Thoracic aorta (tissue), 2 donors: ENCODE measurements around the gene PPFIA3. TPM values are rescaled to one million over a fixed set of nuclear protein-coding genes. Genes with fewer than 3 reads are reported as not detected.
"Not testable (repeated sequence)": the region's sequence is repeated elsewhere in the genome, so short reads cannot be mapped to it uniquely, and the experiment has no call there.

Experiments used
- ATAC-seq: fragments of 150-250 bp; one replicate; pipeline ENCODE4 v1.8.0; 2017; ENCODE audit warnings: low read depth; ENCODE audit not compliant: insufficient number of reproducible peaks, low FRiP score
- DNase-seq: peaks from one replicate; pipeline ENCODE4 v3.0.0-alpha.2; 2020; ENCODE audit warnings: low spot score
- H3K27ac ChIP-seq, 2 donors: fragments of 200-600 bp; sonication (generic); 1 replicate in 1 of 2; 2 replicates in 1 of 2; pipeline ENCODE4 v1.5.1; 2016; ENCODE audit warnings: mild to moderate bottlenecking in 2 of 2, moderate library complexity in 2 of 2
- H3K27me3 ChIP-seq: fragments of 200-600 bp; sonication (generic); replicated peaks from 2 replicates; pipeline ENCODE4 v1.6.0; 2016; ENCODE audit warnings: mild to moderate bottlenecking; ENCODE audit not compliant: insufficient read depth
- H3K36me3 ChIP-seq: fragments of 200-600 bp; sonication (generic); one replicate; pipeline ENCODE4 v1.5.1; 2016
- H3K4me1 ChIP-seq, 2 donors: fragments of 200-600 bp; sonication (generic); 1 replicate in 1 of 2; 2 replicates in 1 of 2; pipeline versions ENCODE4 v1.5.1 to v1.6.0; 2016; ENCODE audit warnings: low read depth in 2 of 2, mild to moderate bottlenecking in 1 of 2; ENCODE audit not compliant: control insufficient read depth in 1 of 2
- H3K4me3 ChIP-seq: fragments of 200-600 bp; sonication (generic); 2 replicates; pipeline ENCODE4 v1.5.1; 2016; ENCODE audit warnings: mild to moderate bottlenecking
- H3K9me3 ChIP-seq: fragments of 200-600 bp; sonication (generic); 2 replicates; pipeline ENCODE4 v1.5.1; 2016
- total RNA-seq, 2 donors: library from RNA; depleted of rRNA; stranded (reverse); fragments of >200 nt; gene quantifications; one replicate each; pipeline versions ENCODE4 v1.1.0 to v1.2.3, GENCODE V29; 2016
- TF ChIP-seq, protein P1 (sequence below): fragments of 200-600 bp; sonication (generic); IDR thresholded peaks from one replicate; pipeline ENCODE4 v1.5.1; 2019; ENCODE audit warnings: antibody characterized with exemption

The PPFIA3 gene
- total RNA-seq, 2 donors from 2014 or later, result 2.7 to 5.0 TPM

DNA sequence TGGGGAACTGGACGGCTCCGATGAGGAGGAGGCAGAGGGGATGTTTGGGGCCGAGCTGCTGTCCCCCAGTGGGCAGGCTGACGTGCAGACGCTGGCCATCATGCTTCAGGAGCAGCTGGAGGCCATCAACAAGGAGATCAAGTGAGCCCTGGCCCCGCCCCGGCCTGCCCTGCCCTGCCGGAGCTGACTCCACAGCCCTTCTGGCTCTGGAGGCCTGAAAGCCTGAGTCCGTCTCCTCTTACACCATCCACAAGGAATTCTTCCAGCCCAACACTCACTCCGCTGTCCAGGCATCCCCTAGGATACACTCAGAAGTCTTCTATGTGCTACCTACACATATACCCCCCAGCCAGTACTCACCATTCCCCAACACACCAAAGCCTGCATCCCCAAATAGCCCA, 17.4 kb downstream of the PPFIA3 start:
- Histone ChIP-seq H3K4me1 (peaks cover 0 to 12% of the 10 kb centered on the region in 2 donors), H3K27me3 (no peaks in the 10 kb centered on the region), H3K4me3 (no peak overlapping the region), H3K27ac (no peak overlapping the region), H3K9me3 (no peaks in the 10 kb centered on the region), H3K36me3 (no peaks in the 10 kb centered on the region)
- DNase-seq (no peak), ATAC-seq (no peak)
- TF ChIP-seq, protein P1, sequence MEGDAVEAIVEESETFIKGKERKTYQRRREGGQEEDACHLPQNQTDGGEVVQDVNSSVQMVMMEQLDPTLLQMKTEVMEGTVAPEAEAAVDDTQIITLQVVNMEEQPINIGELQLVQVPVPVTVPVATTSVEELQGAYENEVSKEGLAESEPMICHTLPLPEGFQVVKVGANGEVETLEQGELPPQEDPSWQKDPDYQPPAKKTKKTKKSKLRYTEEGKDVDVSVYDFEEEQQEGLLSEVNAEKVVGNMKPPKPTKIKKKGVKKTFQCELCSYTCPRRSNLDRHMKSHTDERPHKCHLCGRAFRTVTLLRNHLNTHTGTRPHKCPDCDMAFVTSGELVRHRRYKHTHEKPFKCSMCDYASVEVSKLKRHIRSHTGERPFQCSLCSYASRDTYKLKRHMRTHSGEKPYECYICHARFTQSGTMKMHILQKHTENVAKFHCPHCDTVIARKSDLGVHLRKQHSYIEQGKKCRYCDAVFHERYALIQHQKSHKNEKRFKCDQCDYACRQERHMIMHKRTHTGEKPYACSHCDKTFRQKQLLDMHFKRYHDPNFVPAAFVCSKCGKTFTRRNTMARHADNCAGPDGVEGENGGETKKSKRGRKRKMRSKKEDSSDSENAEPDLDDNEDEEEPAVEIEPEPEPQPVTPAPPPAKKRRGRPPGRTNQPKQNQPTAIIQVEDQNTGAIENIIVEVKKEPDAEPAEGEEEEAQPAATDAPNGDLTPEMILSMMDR, result no peak

DNA sequence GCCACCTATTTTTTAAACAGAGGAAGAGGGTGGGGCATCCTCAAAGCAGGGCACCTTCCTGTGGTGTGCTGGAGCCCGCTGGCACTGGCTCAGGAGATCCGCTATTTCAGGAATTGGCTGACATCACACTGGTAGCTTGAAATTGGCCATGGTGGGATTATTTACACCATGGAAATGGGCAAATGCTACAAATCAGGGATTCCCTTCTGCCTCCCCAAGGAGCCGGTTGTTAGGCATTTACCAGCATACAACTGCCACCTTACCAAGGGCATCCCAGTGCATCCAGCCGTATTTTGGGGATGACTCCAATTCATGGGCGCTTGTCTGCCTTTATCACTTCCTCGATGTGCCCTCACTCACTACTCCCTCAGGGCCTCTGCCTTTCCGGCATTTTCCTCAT, 21.6 kb downstream of the PPFIA3 start:
- Histone ChIP-seq H3K27me3 (no peaks in the 10 kb centered on the region), H3K4me3 (no peak overlapping the region), H3K4me1 (peaks cover 4 to 11% of the 10 kb centered on the region in 2 donors), H3K36me3 (no peaks in the 10 kb centered on the region), H3K27ac (no peak overlapping the region), H3K9me3 (no peaks in the 10 kb centered on the region)
- ATAC-seq (no peak), DNase-seq (no peak)
- TF ChIP-seq, protein P1, result no peak

GRCh38 chr19:49141352-49141751, 22.0 kb downstream of the PPFIA3 start:
- H3K9me3 ChIP-seq, result no peaks in the 10 kb centered on the region
- ATAC-seq (no peak), DNase-seq (no peak)
- peaks cover 4 to 15% of the 10 kb centered on the region in 2 donors for H3K4me1 ChIP-seq
- TF ChIP-seq, protein P1, result no peak
- no peaks in the 10 kb centered on the region for H3K36me3 ChIP-seq
- H3K27me3 ChIP-seq, result no peaks in the 10 kb centered on the region
- no peak overlapping the region for H3K27ac ChIP-seq
- no peak overlapping the region for H3K4me3 ChIP-seq

GRCh38 chr19:49142866-49143335, 23.6 kb downstream of the PPFIA3 start:
- Histone ChIP-seq H3K27ac (no peak overlapping the region), H3K4me3 (peak overlapping the region; percentile 78)
- peak; percentile 87 for ATAC-seq

GRCh38 chr19:49145573-49146407, 26.4 kb downstream of the PPFIA3 start:
- Histone ChIP-seq H3K27me3 (no peaks in the 10 kb centered on the region), H3K36me3 (no peaks in the 10 kb centered on the region), H3K4me1 (peaks cover 16 to 29% of the 10 kb centered on the region in 2 donors), H3K4me3 (peak overlapping the region; percentile 56), H3K9me3 (no peaks in the 10 kb centered on the region), H3K27ac (no peak overlapping the region)
- DNase-seq (no peak), ATAC-seq (no peak)
- TF ChIP-seq, protein P1, result peak; percentile 92

More at GRCh38 chr19:49142866-49143335, 23.6 kb downstream of the PPFIA3 start:
- H3K36me3 ChIP-seq, result no peaks in the 10 kb centered on the region
- no peaks in the 10 kb centered on the region for H3K27me3 ChIP-seq
- peak; percentile 72 for DNase-seq
- no peaks in the 10 kb centered on the region for H3K9me3 ChIP-seq
- peaks cover 4 to 18% of the 10 kb centered on the region in 2 donors for H3K4me1 ChIP-seq
- TF ChIP-seq, protein P1, result no peak

DNA sequence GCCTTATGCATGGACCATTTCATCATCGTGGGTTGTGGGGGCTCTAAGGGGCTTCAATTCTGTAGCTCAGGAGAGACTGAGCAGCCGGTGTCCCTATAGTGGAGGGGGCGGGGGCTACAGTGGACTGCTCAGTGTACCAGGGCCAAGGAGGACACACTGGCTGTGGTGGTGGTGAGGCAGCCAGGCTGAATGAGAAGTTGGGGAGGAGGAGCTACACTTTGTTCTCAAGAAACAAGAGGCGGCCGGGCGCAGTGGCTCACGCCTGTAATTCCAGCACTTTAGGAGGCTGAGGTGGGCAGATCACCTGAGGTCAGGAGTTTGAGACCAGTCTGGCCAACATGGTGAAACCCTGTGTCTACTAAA, 27.0 kb downstream of the PPFIA3 start:
- H3K27ac ChIP-seq, H3K9me3 ChIP-seq, ATAC-seq, DNase-seq, H3K36me3 ChIP-seq, H3K27me3 ChIP-seq: not testable (repeated sequence)
- Histone ChIP-seq H3K4me3 (peak overlapping the region; percentile 56), H3K4me1 (peaks cover 22 to 34% of the 10 kb centered on the region in 2 donors)
